Upper lobe of right lung (tissue), 1 donor: ENCODE data around the gene SLC39A11. TPM values are rescaled to one million over a fixed set of nuclear protein-coding genes. Genes with fewer than 3 reads are reported as not detected.

Experiments
- ATAC-seq: fragments of 200-7000 bp; cut with Tn5 transposase; one replicate; pipeline ENCODE4 v1.9.1; 2020; ENCODE audit warnings: mild to moderate bottlenecking, moderate library complexity
- DNase-seq: peaks from one replicate; pipeline ENCODE4 v3.0.0-alpha.2; 2020
- H3K27ac ChIP-seq: fragments of 200-600 bp; one replicate; pipeline ENCODE4 v1.8.0; 2022
- H3K27me3 ChIP-seq: fragments of 200-600 bp; one replicate; pipeline ENCODE4 v1.8.0; 2022; ENCODE audit warnings: mild to moderate bottlenecking
- H3K36me3 ChIP-seq: fragments of 200-600 bp; one replicate; pipeline ENCODE4 v1.8.0; 2022
- H3K4me1 ChIP-seq: fragments of 200-600 bp; one replicate; pipeline ENCODE4 v1.8.0; 2022
- H3K4me3 ChIP-seq: fragments of 200-600 bp; one replicate; pipeline ENCODE4 v1.8.0; 2022; ENCODE audit warnings: mild to moderate bottlenecking
- H3K9me3 ChIP-seq: fragments of 200-600 bp; one replicate; pipeline ENCODE4 v1.8.0; 2022
- intact Hi-C: fragments of 100-400 bp; cut with DNase I; formaldehyde crosslinking; loops from one replicate; pipeline ENCODE4 v1.11.0; 2022
- total RNA-seq: library from RNA; stranded (reverse); fragmentation: NEBNext Ultra II Directional; extraction: Animal tissue kit (Norgen Biotek cat#: 25700); gene quantifications from one replicate; pipeline ENCODE4 v1.2.1, GENCODE V29; 2021
- TF ChIP-seq, protein P1 (sequence below): fragments of 200-600 bp; IDR thresholded peaks from one replicate; pipeline ENCODE4 v1.8.0; 2022; ENCODE audit warnings: antibody characterized with exemption
- donor health status: DM: no; HTN: yes; CAD: no; lungs with severe emphysema.

Gene SLC39A11
- total RNA-seq, 1 donor from 2014 or later: 33.7 TPM

DNA sequence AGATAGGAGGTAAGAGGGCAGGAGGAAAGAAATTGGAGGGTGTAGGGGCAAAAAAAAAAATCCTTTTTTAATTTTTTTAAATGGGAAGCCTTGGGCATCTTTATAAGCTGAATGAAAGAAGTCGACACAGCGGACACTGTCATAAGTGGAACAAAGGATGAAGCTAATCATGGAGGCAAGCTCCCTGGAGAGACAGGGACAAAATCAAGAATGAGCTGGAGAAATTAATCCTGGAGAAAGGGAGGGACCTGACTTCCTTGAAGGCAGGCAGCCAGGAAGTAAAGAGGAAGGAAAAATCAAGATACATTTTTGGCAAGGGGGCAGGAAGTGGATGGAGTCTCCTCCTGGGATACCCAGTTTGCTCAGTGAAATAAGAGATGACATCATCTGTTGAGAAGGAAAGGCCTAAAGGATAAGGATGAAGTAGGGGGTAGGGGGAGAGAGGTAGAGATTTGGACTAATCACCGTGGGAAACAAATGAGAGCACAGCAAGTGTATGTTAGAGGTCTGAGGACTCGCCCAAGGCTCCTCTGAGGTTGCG lies 179.3 kb downstream of the SLC39A11 start:
- intact Hi-C loops: no loop called here
- H3K9me3 ChIP-seq: no peaks in the 10 kb centered on the region
- no peaks in the 10 kb centered on the region for H3K4me1 ChIP-seq
- no peak overlapping the region for H3K27ac ChIP-seq
- no peak for ATAC-seq
- no peak overlapping the region for H3K4me3 ChIP-seq
- DNase-seq: no peak
- no peaks in the 10 kb centered on the region for H3K36me3 ChIP-seq
- TF ChIP-seq, protein P1, sequence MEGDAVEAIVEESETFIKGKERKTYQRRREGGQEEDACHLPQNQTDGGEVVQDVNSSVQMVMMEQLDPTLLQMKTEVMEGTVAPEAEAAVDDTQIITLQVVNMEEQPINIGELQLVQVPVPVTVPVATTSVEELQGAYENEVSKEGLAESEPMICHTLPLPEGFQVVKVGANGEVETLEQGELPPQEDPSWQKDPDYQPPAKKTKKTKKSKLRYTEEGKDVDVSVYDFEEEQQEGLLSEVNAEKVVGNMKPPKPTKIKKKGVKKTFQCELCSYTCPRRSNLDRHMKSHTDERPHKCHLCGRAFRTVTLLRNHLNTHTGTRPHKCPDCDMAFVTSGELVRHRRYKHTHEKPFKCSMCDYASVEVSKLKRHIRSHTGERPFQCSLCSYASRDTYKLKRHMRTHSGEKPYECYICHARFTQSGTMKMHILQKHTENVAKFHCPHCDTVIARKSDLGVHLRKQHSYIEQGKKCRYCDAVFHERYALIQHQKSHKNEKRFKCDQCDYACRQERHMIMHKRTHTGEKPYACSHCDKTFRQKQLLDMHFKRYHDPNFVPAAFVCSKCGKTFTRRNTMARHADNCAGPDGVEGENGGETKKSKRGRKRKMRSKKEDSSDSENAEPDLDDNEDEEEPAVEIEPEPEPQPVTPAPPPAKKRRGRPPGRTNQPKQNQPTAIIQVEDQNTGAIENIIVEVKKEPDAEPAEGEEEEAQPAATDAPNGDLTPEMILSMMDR: no peak
- no peaks in the 10 kb centered on the region for H3K27me3 ChIP-seq

DNA sequence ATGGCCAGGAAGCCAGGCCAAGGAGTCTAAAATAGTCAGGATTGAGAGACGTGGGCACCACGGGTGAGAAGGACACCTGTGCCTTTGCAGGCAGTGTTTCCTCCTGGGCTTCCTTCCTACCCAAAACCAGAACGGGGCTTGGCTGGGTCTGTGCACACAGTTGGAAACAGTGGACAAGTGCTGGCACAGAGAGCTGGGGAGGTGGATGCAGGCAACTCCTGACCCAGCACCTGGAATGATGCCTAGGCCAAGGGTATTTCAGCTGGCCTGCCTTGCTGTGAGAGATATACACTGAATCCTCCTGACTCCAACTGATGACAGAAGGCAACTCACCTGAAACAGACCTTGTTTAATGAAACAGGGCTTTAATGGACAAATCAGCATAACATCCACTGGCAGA lies 186.2 kb downstream of the SLC39A11 start:
- Histone ChIP-seq H3K4me1 (no peaks in the 10 kb centered on the region), H3K27ac (no peak overlapping the region), H3K4me3 (no peak overlapping the region), H3K27me3 (no peaks in the 10 kb centered on the region), H3K9me3 (no peaks in the 10 kb centered on the region), H3K36me3 (no peaks in the 10 kb centered on the region)
- DNase-seq (no peak), ATAC-seq (no peak)
- intact Hi-C loops: no loop called here
- TF ChIP-seq, protein P1: no peak

DNA sequence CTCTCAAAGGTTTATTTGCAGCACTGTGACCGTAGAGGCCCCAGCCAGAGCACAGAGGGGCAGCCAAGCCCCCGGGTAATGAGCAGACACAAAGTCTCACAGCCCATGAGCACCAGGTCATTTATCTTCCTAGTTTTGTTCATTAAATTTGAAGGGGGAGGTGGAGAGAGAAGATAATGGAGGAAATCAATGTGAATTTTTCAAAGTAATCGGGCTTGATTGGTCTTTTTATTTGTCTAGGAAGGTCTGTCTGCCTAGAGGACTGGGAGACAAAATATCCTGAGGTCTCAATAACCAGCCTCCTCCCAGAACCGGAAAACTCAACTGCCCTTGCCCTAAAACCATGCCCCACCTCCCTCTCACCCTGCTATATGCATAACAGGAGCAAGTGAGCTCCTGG lies 189.0 kb downstream of the SLC39A11 start:
- TF ChIP-seq, protein P1: no peak
- Histone ChIP-seq H3K27ac (no peak overlapping the region), H3K27me3 (no peaks in the 10 kb centered on the region), H3K36me3 (no peaks in the 10 kb centered on the region), H3K9me3 (no peaks in the 10 kb centered on the region), H3K4me3 (no peak overlapping the region), H3K4me1 (no peaks in the 10 kb centered on the region)
- intact Hi-C loops: no loop called here
- no peak for ATAC-seq
- no peak for DNase-seq

DNA sequence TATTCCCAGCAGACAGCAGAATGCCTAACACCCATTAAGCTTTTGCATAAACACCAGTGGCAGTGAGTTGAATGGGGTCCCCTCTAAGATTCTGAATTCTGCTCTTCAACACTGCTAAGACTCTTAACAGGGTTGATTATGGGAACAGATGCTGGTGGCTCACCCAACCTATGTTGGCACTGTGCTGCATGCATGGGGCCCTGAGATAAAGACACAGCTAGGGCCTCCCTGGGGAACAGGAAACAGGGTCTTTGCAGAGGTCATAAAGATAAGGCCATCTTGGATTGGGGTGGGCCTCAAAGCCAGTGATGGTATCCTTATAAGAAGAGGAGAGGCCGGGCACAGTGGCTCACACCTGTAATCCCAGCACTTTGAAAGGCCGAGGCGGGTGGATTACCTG lies 190.8 kb downstream of the SLC39A11 start:
- no peak for ATAC-seq
- Histone ChIP-seq H3K27me3 (no peaks in the 10 kb centered on the region), H3K4me1 (no peaks in the 10 kb centered on the region), H3K9me3 (no peaks in the 10 kb centered on the region), H3K36me3 (no peaks in the 10 kb centered on the region), H3K4me3 (no peak overlapping the region), H3K27ac (no peak overlapping the region)
- intact Hi-C loops: no loop called here
- no peak for DNase-seq
- TF ChIP-seq, protein P1: no peak

DNA sequence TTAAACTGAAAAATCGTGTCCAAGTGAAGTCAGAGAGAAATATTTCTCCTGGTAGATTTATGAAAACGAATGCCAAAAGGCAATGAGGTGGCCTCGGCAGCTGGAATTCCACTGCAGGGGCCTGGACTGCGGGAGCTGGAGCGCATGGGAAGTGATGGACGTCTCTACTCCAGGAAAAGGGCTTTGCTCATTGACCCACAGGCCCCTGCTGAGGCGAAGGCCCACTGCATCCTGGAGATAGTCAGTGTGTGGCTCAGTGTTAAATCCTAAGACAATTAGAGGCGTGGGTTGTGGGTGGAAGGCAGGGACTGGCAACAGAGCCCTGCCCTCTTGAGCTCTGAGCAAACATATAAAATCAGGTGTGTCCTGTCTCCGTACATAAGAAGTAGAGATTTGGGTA lies 191.4 kb downstream of the SLC39A11 start:
- Histone ChIP-seq H3K4me1 (no peaks in the 10 kb centered on the region), H3K4me3 (no peak overlapping the region), H3K27me3 (no peaks in the 10 kb centered on the region), H3K36me3 (no peaks in the 10 kb centered on the region), H3K9me3 (no peaks in the 10 kb centered on the region), H3K27ac (no peak overlapping the region)
- TF ChIP-seq, protein P1: no peak
- no peak for ATAC-seq
- DNase-seq: no peak
- intact Hi-C loops: no loop called here

DNA sequence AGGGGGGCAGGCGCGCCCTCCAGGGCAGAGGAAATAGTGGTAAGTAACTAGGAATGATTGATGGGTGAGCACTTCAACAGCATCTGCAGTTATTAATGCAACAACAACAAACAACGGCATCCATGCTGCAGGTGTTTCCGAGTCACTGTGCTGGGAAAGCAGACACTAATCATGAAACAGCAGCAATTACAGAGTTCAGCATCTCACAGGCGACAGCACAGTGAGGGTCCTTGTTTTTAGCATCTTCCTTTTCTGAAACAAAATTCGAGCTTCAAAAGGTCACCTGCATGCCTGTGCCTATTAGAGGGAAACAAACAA lies 191.9 kb downstream of the SLC39A11 start:
- ATAC-seq: no peak
- intact Hi-C loops: no loop called here
- H3K36me3 ChIP-seq: no peaks in the 10 kb centered on the region
- no peaks in the 10 kb centered on the region for H3K9me3 ChIP-seq
- H3K27me3 ChIP-seq: no peaks in the 10 kb centered on the region
- H3K4me1 ChIP-seq: no peaks in the 10 kb centered on the region
- no peak for DNase-seq
- TF ChIP-seq, protein P1: no peak
- H3K27ac ChIP-seq: no peak overlapping the region
- H3K4me3 ChIP-seq: no peak overlapping the region
